Gastrocnemius medialis (tissue), 4 donors: ENCODE results near the gene APOC3.

Source experiments
- POLR2A ChIP-seq, 2 donors: fragments of 450-650 bp; IDR thresholded peaks; one replicate each; pipeline ENCODE4 v1.6.1; 2017; ENCODE audit warnings: antibody characterized with exemption in 2 of 2, mild to moderate bottlenecking in 2 of 2, moderate library complexity in 2 of 2
- TF ChIP-seq, protein P1 (sequence below), 5 experiments: fragments of 450-650 bp in 3 of 5; fragments of 200-600 bp in 2 of 5; sonication (generic) in 2 of 5; IDR thresholded peaks in 4 of 5; conservative IDR thresholded peaks in 1 of 5; 1 replicate in 4 of 5; 2 replicates in 1 of 5; pipeline ENCODE4 v1.5.1; 2016 to 2019; ENCODE audit warnings: antibody characterized with exemption in 5 of 5, mild to moderate bottlenecking in 3 of 5, moderate library complexity in 3 of 5

DNA sequence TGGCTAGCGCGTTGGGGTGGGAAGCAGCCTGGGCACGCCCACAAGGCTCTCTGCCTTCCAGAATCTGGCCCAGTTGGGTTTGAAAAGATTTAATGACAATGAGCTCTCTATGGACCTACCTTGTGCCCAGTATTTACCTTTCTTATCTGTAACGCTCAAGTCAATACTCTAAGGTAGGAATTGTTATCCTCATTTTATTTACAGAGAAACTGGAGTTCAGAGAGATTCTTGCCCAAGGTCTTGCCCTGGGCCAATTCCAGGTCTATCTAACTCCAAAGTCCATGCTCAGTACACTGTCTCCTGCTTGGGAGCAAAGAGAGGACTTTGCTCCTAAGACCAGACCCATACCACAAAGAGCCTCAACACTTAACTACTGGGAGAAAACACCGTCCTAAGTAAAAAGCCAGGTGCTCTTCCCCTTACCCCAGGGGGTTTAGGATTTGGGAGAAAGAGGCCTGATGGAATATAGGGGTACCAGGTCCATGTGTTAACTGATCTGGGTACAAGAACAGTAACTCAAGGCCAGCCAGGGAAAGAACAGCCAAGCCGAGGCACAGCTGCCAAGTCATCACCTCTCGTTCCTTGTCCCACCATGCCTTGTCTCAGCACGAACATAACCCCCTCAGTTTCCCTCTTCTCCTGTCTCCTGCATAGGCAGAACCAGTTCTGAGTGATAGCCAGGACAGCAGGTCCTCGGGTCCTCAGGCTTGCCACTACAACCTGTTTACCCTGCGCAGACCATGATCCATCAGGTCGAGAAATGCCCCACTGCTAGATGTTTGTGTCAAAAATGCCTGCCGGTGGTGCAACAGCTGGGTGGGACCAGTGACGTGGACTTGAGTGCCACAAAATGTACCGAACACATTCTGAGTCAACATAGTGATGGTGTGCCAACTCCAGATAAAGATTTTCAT lies 21.2 kb upstream of the APOC3 start:
- TF ChIP-seq, protein P1, sequence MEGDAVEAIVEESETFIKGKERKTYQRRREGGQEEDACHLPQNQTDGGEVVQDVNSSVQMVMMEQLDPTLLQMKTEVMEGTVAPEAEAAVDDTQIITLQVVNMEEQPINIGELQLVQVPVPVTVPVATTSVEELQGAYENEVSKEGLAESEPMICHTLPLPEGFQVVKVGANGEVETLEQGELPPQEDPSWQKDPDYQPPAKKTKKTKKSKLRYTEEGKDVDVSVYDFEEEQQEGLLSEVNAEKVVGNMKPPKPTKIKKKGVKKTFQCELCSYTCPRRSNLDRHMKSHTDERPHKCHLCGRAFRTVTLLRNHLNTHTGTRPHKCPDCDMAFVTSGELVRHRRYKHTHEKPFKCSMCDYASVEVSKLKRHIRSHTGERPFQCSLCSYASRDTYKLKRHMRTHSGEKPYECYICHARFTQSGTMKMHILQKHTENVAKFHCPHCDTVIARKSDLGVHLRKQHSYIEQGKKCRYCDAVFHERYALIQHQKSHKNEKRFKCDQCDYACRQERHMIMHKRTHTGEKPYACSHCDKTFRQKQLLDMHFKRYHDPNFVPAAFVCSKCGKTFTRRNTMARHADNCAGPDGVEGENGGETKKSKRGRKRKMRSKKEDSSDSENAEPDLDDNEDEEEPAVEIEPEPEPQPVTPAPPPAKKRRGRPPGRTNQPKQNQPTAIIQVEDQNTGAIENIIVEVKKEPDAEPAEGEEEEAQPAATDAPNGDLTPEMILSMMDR (IDR thresholded peaks at IDR 0.05 in 4 of 5, conservative IDR thresholded peaks at IDR 0.05 in 1 of 5) = no peak
- TF ChIP-seq POLR2A (IDR thresholded peaks at IDR 0.05) = no peak
